ENCODE measurements around the gene VPREB3. TPM values are rescaled to one million over a fixed set of nuclear protein-coding genes. Genes with fewer than 3 reads are reported as not detected.

Gene VPREB3
- total RNA-seq: not detected

- Histone ChIP-seq H3K36me3 (no peaks in the 10 kb centered on the region), H3K27me3 (no peaks in the 10 kb centered on the region), H3K27ac (no peak within 1 kb of the TSS), H3K9me3 (no peaks in the 10 kb centered on the region), H3K4me1 (peaks cover 0 to 19% of the 10 kb centered on the region in 2 donors), H3K4me3 (no peak within 1 kb of the TSS)
- TF ChIP-seq CTCF (IDR thresholded peaks at IDR 0.05): no peak
- no peak for DNase-seq (ENCODE audit: low spot score)
These were observed at the start of gene VPREB3 for GRCh38 chr22:23754220-23754919. VPREB3 (minus strand) TSS chr22:23754425; CDS start chr22:23754363, 62 bp downstream.

- DNase-seq (ENCODE audit: low spot score): no peak
- Histone ChIP-seq H3K4me1 (no peaks in the 10 kb centered on the region), H3K36me3 (peaks cover 67% of the 10 kb centered on the region), H3K27me3 (no peaks in the 10 kb centered on the region), H3K27ac (no peak overlapping the region), H3K9me3 (no peaks in the 10 kb centered on the region), H3K4me3 (no peak overlapping the region)
- TF ChIP-seq CTCF (IDR thresholded peaks at IDR 0.05): no peak
These were observed 49.0 kb upstream of the VPREB3 start for GRCh38 chr22:23803001-23803819.

- no peak for DNase-seq (ENCODE audit: low spot score)
- Histone ChIP-seq H3K27me3 (no peaks in the 10 kb centered on the region), H3K4me3 (no peak overlapping the region), H3K4me1 (no peaks in the 10 kb centered on the region), H3K27ac (no peak overlapping the region), H3K9me3 (no peaks in the 10 kb centered on the region), H3K36me3 (peaks cover 72% of the 10 kb centered on the region)
- no peak for TF ChIP-seq CTCF (IDR thresholded peaks at IDR 0.05)
These were observed 47.7 kb upstream of the VPREB3 start for GRCh38 chr22:23801886-23802377.

- Histone ChIP-seq H3K4me1 (no peaks in the 10 kb centered on the region), H3K27ac (no peak overlapping the region), H3K27me3 (no peaks in the 10 kb centered on the region), H3K9me3 (no peaks in the 10 kb centered on the region), H3K4me3 (no peak overlapping the region), H3K36me3 (peaks cover 77% of the 10 kb centered on the region)
- no peak for DNase-seq (ENCODE audit: low spot score)
- no peak for TF ChIP-seq CTCF (IDR thresholded peaks at IDR 0.05)
These were observed 47.1 kb upstream of the VPREB3 start for GRCh38 chr22:23801238-23801821.

GRCh38 chr22:23800297-23801237 is 46.3 kb upstream of the VPREB3 start:
- H3K27me3 ChIP-seq: no peaks in the 10 kb centered on the region
- no peak overlapping the region for H3K4me3 ChIP-seq
- H3K9me3 ChIP-seq: no peaks in the 10 kb centered on the region
- H3K36me3 ChIP-seq: peaks cover 82% of the 10 kb centered on the region
- H3K4me1 ChIP-seq: no peaks in the 10 kb centered on the region
- DNase-seq (ENCODE audit: low spot score): no peak
- H3K27ac ChIP-seq: no peak overlapping the region
- TF ChIP-seq CTCF (IDR thresholded peaks at IDR 0.05): no peak

All from right atrium auricular region (tissue), 2 donors.